ENCODE measurements around the gene CAMTA1.

DNA sequence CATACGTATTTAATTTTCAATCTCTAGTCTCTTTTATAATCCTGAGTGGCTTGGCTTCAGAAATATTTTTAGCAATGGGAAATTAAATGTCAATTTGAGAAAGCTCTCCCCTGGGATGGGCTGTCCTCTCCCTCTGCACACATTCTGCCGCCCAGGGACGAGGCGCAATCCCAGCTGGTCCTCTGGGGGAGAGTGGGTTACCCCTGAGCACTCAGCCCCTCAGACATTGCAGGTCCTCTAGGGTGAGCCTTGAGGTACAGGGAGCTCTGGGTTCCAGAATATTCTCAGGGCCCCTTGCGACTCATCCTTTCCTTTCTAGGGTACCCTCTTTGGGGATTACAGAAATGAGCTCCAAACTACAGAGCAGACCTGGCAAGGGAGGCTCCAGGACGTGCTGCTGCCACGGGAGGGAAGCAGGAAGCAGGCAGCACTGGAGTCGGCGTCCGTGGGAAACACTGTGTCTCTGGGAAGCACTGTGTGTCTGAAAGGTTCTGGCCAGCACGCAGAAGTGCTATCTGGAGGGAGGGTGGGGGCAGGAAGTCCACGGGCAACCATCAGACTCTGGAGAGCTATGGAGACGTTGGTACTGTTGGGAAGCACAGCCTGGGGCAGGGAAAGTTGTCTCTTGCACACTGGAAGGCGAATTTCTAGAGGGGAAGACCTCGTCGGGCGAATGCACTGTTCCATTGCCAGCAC, 642.5 kb downstream of the CAMTA1 start:
- TF ChIP-seq, protein P1, sequence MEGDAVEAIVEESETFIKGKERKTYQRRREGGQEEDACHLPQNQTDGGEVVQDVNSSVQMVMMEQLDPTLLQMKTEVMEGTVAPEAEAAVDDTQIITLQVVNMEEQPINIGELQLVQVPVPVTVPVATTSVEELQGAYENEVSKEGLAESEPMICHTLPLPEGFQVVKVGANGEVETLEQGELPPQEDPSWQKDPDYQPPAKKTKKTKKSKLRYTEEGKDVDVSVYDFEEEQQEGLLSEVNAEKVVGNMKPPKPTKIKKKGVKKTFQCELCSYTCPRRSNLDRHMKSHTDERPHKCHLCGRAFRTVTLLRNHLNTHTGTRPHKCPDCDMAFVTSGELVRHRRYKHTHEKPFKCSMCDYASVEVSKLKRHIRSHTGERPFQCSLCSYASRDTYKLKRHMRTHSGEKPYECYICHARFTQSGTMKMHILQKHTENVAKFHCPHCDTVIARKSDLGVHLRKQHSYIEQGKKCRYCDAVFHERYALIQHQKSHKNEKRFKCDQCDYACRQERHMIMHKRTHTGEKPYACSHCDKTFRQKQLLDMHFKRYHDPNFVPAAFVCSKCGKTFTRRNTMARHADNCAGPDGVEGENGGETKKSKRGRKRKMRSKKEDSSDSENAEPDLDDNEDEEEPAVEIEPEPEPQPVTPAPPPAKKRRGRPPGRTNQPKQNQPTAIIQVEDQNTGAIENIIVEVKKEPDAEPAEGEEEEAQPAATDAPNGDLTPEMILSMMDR (conservative IDR thresholded peaks at IDR 0.05; ENCODE audit: low read depth, low read length): no peak
- no peak for TF ChIP-seq EZH2 (IDR thresholded peaks at IDR 0.05; ENCODE audit: borderline replicate concordance, low read depth, low read length, poor library complexity, severe bottlenecking)

Data from A673 (cell line).